Activated CD4-positive, alpha-beta T cell treated with anti-CD3 and anti-CD28 coated beads, Interleukin-2, amount 50 U/mL, for 48 hours (primary cell): ENCODE data around the gene CUX1.

Experiments used
- DNase-seq, 2 experiments: peaks; one replicate each; pipeline ENCODE4 v3.0.0-alpha.2; 2020

CUX1 gene

GRCh38 chr7:101940830-101941229 lies 123.4 kb downstream of the CUX1 start:
- no peak for DNase-seq

- no peak for DNase-seq
Measured at GRCh38 chr7:101941481-101942383, 124.3 kb downstream of the CUX1 start.

GRCh38 chr7:101942603-101943210 lies 125.3 kb downstream of the CUX1 start:
- DNase-seq, result no peak

GRCh38 chr7:101943306-101943705 lies 125.9 kb downstream of the CUX1 start:
- no peak for DNase-seq

GRCh38 chr7:101943889-101944600 lies 126.6 kb downstream of the CUX1 start:
- DNase-seq, result no peak

GRCh38 chr7:101944611-101945010 lies 127.2 kb downstream of the CUX1 start:
- DNase-seq, result no peak

GRCh38 chr7:101945034-101945758 lies 127.8 kb downstream of the CUX1 start:
- no peak for DNase-seq

- no peak for DNase-seq
Measured at GRCh38 chr7:101947899-101948298, 130.5 kb downstream of the CUX1 start.

- no peak for DNase-seq
Measured at GRCh38 chr7:101948650-101949049, 131.2 kb downstream of the CUX1 start.

- no peak for DNase-seq
Measured at GRCh38 chr7:101950450-101951119, 133.2 kb downstream of the CUX1 start.

GRCh38 chr7:101951757-101952156 lies 134.3 kb downstream of the CUX1 start:
- no peak for DNase-seq

GRCh38 chr7:101952355-101953247 lies 135.2 kb downstream of the CUX1 start:
- no peak for DNase-seq

GRCh38 chr7:101953248-101953819 lies 135.9 kb downstream of the CUX1 start:
- peak; percentile 6 to 26 for DNase-seq

GRCh38 chr7:101954499-101954898 lies 137.1 kb downstream of the CUX1 start:
- no peak for DNase-seq

GRCh38 chr7:101956130-101956529 lies 138.7 kb downstream of the CUX1 start:
- no peak for DNase-seq

- DNase-seq, result no peak
Measured at GRCh38 chr7:101957744-101958525, 140.5 kb downstream of the CUX1 start.

GRCh38 chr7:101959342-101959741 lies 141.9 kb downstream of the CUX1 start:
- no peak for DNase-seq

- no peak for DNase-seq
Measured at GRCh38 chr7:101959829-101960228, 142.4 kb downstream of the CUX1 start.

GRCh38 chr7:101960323-101960722 lies 142.9 kb downstream of the CUX1 start:
- DNase-seq, result no peak
